Parathyroid adenoma (tissue), 2 donors: ENCODE results near the gene SHC2.

Experiments used
- H2AFZ ChIP-seq: fragments of 300-600 bp; sonication (generic); one replicate; pipeline ENCODE4 v1.7.0; 2017; ENCODE audit warnings: antibody characterized with exemption, mild to moderate bottlenecking
- H3K27ac ChIP-seq: fragments of 300-600 bp; sonication (generic); one replicate; pipeline ENCODE4 v1.7.0; 2017
- H3K27me3 ChIP-seq: fragments of 300-600 bp; sonication (generic); one replicate; pipeline ENCODE4 v1.7.0; 2017; ENCODE audit warnings: low read length; ENCODE audit not compliant: control insufficient read depth, insufficient read depth
- H3K36me3 ChIP-seq: fragments of 300-600 bp; sonication (generic); one replicate; pipeline ENCODE4 v1.7.0; 2017; ENCODE audit warnings: low read length; ENCODE audit not compliant: control insufficient read depth, insufficient read depth
- H3K4me1 ChIP-seq: fragments of 300-600 bp; sonication (generic); one replicate; pipeline ENCODE4 v1.7.0; 2017; ENCODE audit warnings: control low read depth
- H3K4me2 ChIP-seq: fragments of 300-600 bp; sonication (generic); one replicate; pipeline ENCODE4 v1.7.0; 2017; ENCODE audit warnings: low read length
- H3K4me3 ChIP-seq: fragments of 300-600 bp; sonication (generic); one replicate; pipeline ENCODE4 v1.7.0; 2017; ENCODE audit warnings: low read depth, low read length
- H3K79me2 ChIP-seq: fragments of 300-600 bp; sonication (generic); one replicate; pipeline ENCODE4 v1.7.0; 2017; ENCODE audit warnings: control low read depth
- H3K9ac ChIP-seq: fragments of 300-600 bp; sonication (generic); one replicate; pipeline ENCODE4 v1.7.0; 2017; ENCODE audit warnings: mild to moderate bottlenecking
- H3K9me3 ChIP-seq: fragments of 300-600 bp; sonication (generic); one replicate; pipeline ENCODE4 v1.7.0; 2017; ENCODE audit warnings: low read length; ENCODE audit not compliant: control insufficient read depth
- TF ChIP-seq, protein P1 (sequence below): fragments of 300-600 bp; sonication (generic); IDR thresholded peaks from one replicate; pipeline ENCODE4 v1.7.0; 2017; ENCODE audit warnings: antibody characterized with exemption, mild to moderate bottlenecking
- donor health status: primary hyperparathyroidism.

The SHC2 gene

DNA sequence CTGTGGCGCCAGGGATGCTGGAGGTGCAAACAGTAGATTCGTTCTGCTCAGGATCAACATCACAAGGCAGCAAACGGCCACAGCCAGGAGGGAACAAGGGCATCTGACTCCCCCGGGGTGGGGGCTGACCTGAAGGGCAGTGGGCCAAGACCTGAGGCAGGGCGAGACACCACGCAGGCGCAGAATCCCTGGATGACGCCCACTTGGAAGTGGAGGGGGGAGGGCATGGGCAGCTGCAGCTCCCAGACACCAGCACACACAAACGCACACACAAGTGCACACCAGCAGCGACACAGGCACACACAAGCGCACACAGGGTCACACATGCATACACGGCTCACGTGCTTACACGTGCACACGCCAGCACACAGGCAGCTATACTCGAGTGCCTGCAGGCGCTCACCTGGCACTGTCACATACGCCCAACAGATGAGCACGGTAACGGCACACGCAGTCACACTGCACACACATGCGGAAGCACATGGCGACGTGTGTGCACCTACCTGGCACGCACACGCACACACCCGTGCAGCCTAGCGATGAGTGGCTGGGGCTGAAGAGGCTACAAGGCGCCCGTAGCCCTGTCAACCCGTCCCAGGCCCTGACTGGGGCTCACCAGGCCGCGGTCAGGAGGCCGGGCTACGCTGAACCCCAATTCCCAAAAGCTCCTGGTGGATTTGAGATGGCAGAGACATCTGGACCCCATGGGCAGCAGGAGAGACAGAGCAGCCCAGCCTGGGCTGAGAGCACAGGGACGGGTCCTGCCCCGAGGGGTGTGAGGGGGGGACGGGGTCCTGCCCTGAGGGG lies 57.4 kb downstream of the SHC2 start:
- no peaks in the 10 kb centered on the region for H3K79me2 ChIP-seq
- no peak overlapping the region for H3K27ac ChIP-seq
- H3K9me3 ChIP-seq: no peaks in the 10 kb centered on the region
- no peaks in the 10 kb centered on the region for H3K4me1 ChIP-seq
- no peak overlapping the region for H3K9ac ChIP-seq
- H3K27me3 ChIP-seq: no peaks in the 10 kb centered on the region
- H3K4me2 ChIP-seq: no peak overlapping the region
- no peak overlapping the region for H2AFZ ChIP-seq
- TF ChIP-seq, protein P1, sequence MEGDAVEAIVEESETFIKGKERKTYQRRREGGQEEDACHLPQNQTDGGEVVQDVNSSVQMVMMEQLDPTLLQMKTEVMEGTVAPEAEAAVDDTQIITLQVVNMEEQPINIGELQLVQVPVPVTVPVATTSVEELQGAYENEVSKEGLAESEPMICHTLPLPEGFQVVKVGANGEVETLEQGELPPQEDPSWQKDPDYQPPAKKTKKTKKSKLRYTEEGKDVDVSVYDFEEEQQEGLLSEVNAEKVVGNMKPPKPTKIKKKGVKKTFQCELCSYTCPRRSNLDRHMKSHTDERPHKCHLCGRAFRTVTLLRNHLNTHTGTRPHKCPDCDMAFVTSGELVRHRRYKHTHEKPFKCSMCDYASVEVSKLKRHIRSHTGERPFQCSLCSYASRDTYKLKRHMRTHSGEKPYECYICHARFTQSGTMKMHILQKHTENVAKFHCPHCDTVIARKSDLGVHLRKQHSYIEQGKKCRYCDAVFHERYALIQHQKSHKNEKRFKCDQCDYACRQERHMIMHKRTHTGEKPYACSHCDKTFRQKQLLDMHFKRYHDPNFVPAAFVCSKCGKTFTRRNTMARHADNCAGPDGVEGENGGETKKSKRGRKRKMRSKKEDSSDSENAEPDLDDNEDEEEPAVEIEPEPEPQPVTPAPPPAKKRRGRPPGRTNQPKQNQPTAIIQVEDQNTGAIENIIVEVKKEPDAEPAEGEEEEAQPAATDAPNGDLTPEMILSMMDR: no peak
- no peaks in the 10 kb centered on the region for H3K36me3 ChIP-seq
- no peak overlapping the region for H3K4me3 ChIP-seq

DNA sequence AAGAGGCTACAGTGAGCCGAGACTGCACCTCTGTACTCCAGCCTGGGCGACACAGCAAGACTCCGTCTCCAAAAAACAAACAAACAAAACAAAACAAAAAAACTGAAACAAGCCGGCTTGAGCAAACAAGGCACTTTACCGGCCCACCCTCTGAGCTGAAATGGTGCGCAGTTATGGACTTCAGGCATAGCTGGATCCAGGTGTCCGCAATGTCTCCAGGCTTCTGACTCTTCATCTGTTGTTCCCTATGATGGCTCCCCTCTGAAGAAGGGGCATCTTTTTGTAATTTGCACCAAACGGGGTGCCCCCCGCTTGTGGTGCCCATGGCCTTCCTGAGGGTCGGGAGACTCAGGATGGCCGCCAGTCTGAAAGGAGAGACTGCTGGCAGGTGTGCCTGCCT lies 58.0 kb downstream of the SHC2 start:
- H3K4me2 ChIP-seq: no peak overlapping the region
- no peak overlapping the region for H2AFZ ChIP-seq
- no peaks in the 10 kb centered on the region for H3K36me3 ChIP-seq
- H3K27me3 ChIP-seq: no peaks in the 10 kb centered on the region
- no peaks in the 10 kb centered on the region for H3K4me1 ChIP-seq
- no peak overlapping the region for H3K27ac ChIP-seq
- no peak overlapping the region for H3K4me3 ChIP-seq
- no peaks in the 10 kb centered on the region for H3K9me3 ChIP-seq
- no peak overlapping the region for H3K9ac ChIP-seq
- no peaks in the 10 kb centered on the region for H3K79me2 ChIP-seq
- TF ChIP-seq, protein P1: no peak

- Histone ChIP-seq H3K9me3 (no peaks in the 10 kb centered on the region), H3K4me1 (no peaks in the 10 kb centered on the region), H3K27ac (no peak overlapping the region), H3K9ac (no peak overlapping the region), H3K4me2 (no peak overlapping the region), H3K79me2 (no peaks in the 10 kb centered on the region), H2AFZ (no peak overlapping the region), H3K36me3 (no peaks in the 10 kb centered on the region), H3K27me3 (no peaks in the 10 kb centered on the region), H3K4me3 (no peak overlapping the region)
- TF ChIP-seq, protein P1: no peak
Observed at GRCh38 chr19:401866-402511, 58.8 kb downstream of the SHC2 start.

GRCh38 chr19:400976-401865 lies 59.6 kb downstream of the SHC2 start:
- Histone ChIP-seq H3K9ac (no peak overlapping the region), H3K27ac (no peak overlapping the region), H3K79me2 (no peaks in the 10 kb centered on the region), H2AFZ (no peak overlapping the region), H3K4me1 (no peaks in the 10 kb centered on the region), H3K4me3 (no peak overlapping the region), H3K9me3 (no peaks in the 10 kb centered on the region), H3K36me3 (no peaks in the 10 kb centered on the region), H3K27me3 (no peaks in the 10 kb centered on the region), H3K4me2 (no peak overlapping the region)
- TF ChIP-seq, protein P1: no peak
